Calu3 (cell line): ENCODE results near the gene COX7A2L. TPM values are rescaled to one million over a fixed set of nuclear protein-coding genes. Genes with fewer than 3 reads are reported as not detected.

ENCODE experiments used
- BruUV-seq: library from RNA; stranded (reverse); fragments of 400-500 nt; replicated peaks from 2 replicates; lab custom pipeline; 2021; lab: Mats Ljungman, UMichigan
- CTCF ChIA-PET: fragments of 300-600 bp; sonication (Branson Sonifier 250); formaldehyde crosslinking; loops from one replicate; lab custom pipeline; 2022; ENCODE audit warnings: antibody characterized with exemption; lab: Charles Lee
- DNase-seq: peaks from one replicate; pipeline ENCODE4 v3.0.0; 2022
- H3K27ac Mint-ChIP-seq: one replicate; pipeline ENCODE4 v1.8.0; 2022; ENCODE audit warnings: mixed read lengths; ENCODE audit not compliant: unreplicated experiment
- H3K27me3 Mint-ChIP-seq: one replicate; pipeline ENCODE4 v1.8.0; 2022; ENCODE audit warnings: mixed read lengths; ENCODE audit not compliant: unreplicated experiment
- H3K36me3 Mint-ChIP-seq: one replicate; pipeline ENCODE4 v1.8.0; 2022; ENCODE audit warnings: mild to moderate bottlenecking, moderate library complexity, mixed read lengths; ENCODE audit not compliant: insufficient read depth, unreplicated experiment
- H3K4me1 Mint-ChIP-seq: one replicate; pipeline ENCODE4 v1.8.0; 2022; ENCODE audit warnings: mild to moderate bottlenecking, low read depth, mixed read lengths; ENCODE audit not compliant: unreplicated experiment
- H3K4me3 Mint-ChIP-seq: one replicate; pipeline ENCODE4 v1.8.0; 2022; ENCODE audit warnings: mild to moderate bottlenecking, low read depth, moderate library complexity, mixed read lengths; ENCODE audit not compliant: unreplicated experiment
- H3K9me3 Mint-ChIP-seq: one replicate; pipeline ENCODE4 v1.8.0; 2022; ENCODE audit warnings: low read depth, mixed read lengths; ENCODE audit not compliant: unreplicated experiment
- intact Hi-C: fragments of 100-400 bp; cut with micrococcal nuclease; formaldehyde crosslinking; loops from one replicate; pipeline ENCODE4 v1.10.0; 2022; ENCODE audit not compliant: unreplicated experiment
- total RNA-seq: library from RNA; stranded (reverse); gene quantifications from 2 replicates; pipeline ENCODE4 v1.2.3, GENCODE V29; 2022
- TF ChIP-seq, protein P1 (sequence below): fragments of 200-600 bp; IDR thresholded peaks from one replicate; pipeline ENCODE4 v1.8.0; 2022; ENCODE audit warnings: antibody characterized with exemption; ENCODE audit not compliant: unreplicated experiment

COX7A2L gene
- total RNA-seq, 1 experiment from 2014 or later = 98.0 TPM

- TF ChIP-seq, protein P1, sequence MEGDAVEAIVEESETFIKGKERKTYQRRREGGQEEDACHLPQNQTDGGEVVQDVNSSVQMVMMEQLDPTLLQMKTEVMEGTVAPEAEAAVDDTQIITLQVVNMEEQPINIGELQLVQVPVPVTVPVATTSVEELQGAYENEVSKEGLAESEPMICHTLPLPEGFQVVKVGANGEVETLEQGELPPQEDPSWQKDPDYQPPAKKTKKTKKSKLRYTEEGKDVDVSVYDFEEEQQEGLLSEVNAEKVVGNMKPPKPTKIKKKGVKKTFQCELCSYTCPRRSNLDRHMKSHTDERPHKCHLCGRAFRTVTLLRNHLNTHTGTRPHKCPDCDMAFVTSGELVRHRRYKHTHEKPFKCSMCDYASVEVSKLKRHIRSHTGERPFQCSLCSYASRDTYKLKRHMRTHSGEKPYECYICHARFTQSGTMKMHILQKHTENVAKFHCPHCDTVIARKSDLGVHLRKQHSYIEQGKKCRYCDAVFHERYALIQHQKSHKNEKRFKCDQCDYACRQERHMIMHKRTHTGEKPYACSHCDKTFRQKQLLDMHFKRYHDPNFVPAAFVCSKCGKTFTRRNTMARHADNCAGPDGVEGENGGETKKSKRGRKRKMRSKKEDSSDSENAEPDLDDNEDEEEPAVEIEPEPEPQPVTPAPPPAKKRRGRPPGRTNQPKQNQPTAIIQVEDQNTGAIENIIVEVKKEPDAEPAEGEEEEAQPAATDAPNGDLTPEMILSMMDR = no peak
- no TSS peak for BruUV-seq
- CTCF ChIA-PET = no interaction called here
- no peaks in the 10 kb centered on the region for H3K27me3 Mint-ChIP-seq
- no peak overlapping the region for H3K4me3 Mint-ChIP-seq
- intact Hi-C loops = loop anchor here (10.0 kb wide), 2 partner anchors 125 to 295 kb away; partner anchors contain the start of gene KCNG3
- H3K27ac Mint-ChIP-seq = no peak overlapping the region
- H3K4me1 Mint-ChIP-seq = peaks cover 9% of the 10 kb centered on the region
- no peaks in the 10 kb centered on the region for H3K36me3 Mint-ChIP-seq
- no peaks in the 10 kb centered on the region for H3K9me3 Mint-ChIP-seq
- no peak for DNase-seq
Observed at GRCh38 chr2:42369532-42370229, 8.7 kb upstream of the COX7A2L start.

GRCh38 chr2:42368817-42369531 is 8.0 kb upstream of the COX7A2L start:
- H3K4me3 Mint-ChIP-seq = no peak overlapping the region
- intact Hi-C loops = loop anchor here (10.0 kb wide), 2 partner anchors 126 to 296 kb away; partner anchors contain the start of gene KCNG3
- no peaks in the 10 kb centered on the region for H3K27me3 Mint-ChIP-seq
- H3K4me1 Mint-ChIP-seq = peaks cover 9% of the 10 kb centered on the region
- BruUV-seq = no TSS peak
- TF ChIP-seq, protein P1 = no peak
- H3K27ac Mint-ChIP-seq = no peak overlapping the region
- CTCF ChIA-PET = no interaction called here
- H3K36me3 Mint-ChIP-seq = no peaks in the 10 kb centered on the region
- H3K9me3 Mint-ChIP-seq = no peaks in the 10 kb centered on the region
- no peak for DNase-seq

- no peak overlapping the region for H3K4me3 Mint-ChIP-seq
- H3K36me3 Mint-ChIP-seq = no peaks in the 10 kb centered on the region
- no peaks in the 10 kb centered on the region for H3K27me3 Mint-ChIP-seq
- TF ChIP-seq, protein P1 = no peak
- H3K9me3 Mint-ChIP-seq = no peaks in the 10 kb centered on the region
- no TSS peak for BruUV-seq
- DNase-seq = no peak
- CTCF ChIA-PET = no interaction called here
- H3K4me1 Mint-ChIP-seq = peaks cover 9% of the 10 kb centered on the region
- H3K27ac Mint-ChIP-seq = no peak overlapping the region
- intact Hi-C loops = loop anchor here (10.0 kb wide), 2 partner anchors 127 to 297 kb away; partner anchors contain the start of gene KCNG3
Observed at GRCh38 chr2:42367835-42368234, 6.8 kb upstream of the COX7A2L start.

- Mint-ChIP-seq H3K9me3 (no peaks in the 10 kb centered on the region), H3K27ac (no peak overlapping the region), H3K4me3 (no peak overlapping the region), H3K27me3 (no peaks in the 10 kb centered on the region), H3K36me3 (peaks cover 7% of the 10 kb centered on the region), H3K4me1 (peaks cover 9% of the 10 kb centered on the region)
- TF ChIP-seq, protein P1 = no peak
- no peak for DNase-seq
- intact Hi-C loops = loop anchor here (10.0 kb wide), 2 partner anchors 128 to 298 kb away; partner anchors contain the start of gene KCNG3
- CTCF ChIA-PET = no interaction called here
- no TSS peak for BruUV-seq
Observed at GRCh38 chr2:42366411-42366810, 5.4 kb upstream of the COX7A2L start.
